Gastrocnemius medialis (tissue), 4 donors: ENCODE measurements around the gene KAZN.

Source experiments
- POLR2A ChIP-seq, 2 donors: fragments of 450-650 bp; IDR thresholded peaks; one replicate each; pipeline ENCODE4 v1.6.1; 2017; ENCODE audit warnings: antibody characterized with exemption in 2 of 2, mild to moderate bottlenecking in 2 of 2, moderate library complexity in 2 of 2
- TF ChIP-seq, protein P1 (sequence below), 5 experiments: fragments of 450-650 bp in 3 of 5; fragments of 200-600 bp in 2 of 5; sonication (generic) in 2 of 5; IDR thresholded peaks in 4 of 5; conservative IDR thresholded peaks in 1 of 5; 1 replicate in 4 of 5; 2 replicates in 1 of 5; pipeline ENCODE4 v1.5.1; 2016 to 2019; ENCODE audit warnings: antibody characterized with exemption in 5 of 5, mild to moderate bottlenecking in 3 of 5, moderate library complexity in 3 of 5

DNA sequence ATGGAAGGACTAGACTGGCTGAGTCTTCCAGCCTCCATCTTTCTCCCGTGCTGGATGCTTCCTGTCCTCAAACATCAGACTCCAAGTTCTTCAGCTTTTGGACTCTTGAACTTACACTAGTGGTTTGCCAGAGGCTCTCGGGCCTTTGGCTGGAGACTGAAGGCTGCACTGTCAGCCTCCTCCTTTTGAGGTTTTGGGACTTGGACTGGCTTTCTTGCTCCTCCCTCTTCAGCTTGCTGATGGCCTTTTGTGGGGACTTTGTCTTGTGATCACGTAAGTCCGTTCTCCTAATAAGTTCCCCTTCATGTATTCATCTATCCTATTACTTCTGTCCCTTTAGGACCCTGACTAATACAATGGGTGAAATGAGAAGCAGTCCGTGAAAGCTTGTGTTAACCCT lies 196.4 kb downstream of the KAZN start:
- TF ChIP-seq, protein P1, sequence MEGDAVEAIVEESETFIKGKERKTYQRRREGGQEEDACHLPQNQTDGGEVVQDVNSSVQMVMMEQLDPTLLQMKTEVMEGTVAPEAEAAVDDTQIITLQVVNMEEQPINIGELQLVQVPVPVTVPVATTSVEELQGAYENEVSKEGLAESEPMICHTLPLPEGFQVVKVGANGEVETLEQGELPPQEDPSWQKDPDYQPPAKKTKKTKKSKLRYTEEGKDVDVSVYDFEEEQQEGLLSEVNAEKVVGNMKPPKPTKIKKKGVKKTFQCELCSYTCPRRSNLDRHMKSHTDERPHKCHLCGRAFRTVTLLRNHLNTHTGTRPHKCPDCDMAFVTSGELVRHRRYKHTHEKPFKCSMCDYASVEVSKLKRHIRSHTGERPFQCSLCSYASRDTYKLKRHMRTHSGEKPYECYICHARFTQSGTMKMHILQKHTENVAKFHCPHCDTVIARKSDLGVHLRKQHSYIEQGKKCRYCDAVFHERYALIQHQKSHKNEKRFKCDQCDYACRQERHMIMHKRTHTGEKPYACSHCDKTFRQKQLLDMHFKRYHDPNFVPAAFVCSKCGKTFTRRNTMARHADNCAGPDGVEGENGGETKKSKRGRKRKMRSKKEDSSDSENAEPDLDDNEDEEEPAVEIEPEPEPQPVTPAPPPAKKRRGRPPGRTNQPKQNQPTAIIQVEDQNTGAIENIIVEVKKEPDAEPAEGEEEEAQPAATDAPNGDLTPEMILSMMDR (IDR thresholded peaks at IDR 0.05 in 4 of 5, conservative IDR thresholded peaks at IDR 0.05 in 1 of 5), result no peak
- TF ChIP-seq POLR2A (IDR thresholded peaks at IDR 0.05), result no peak
